GM21786 (cell line): Measurements from ENCODE around the gene HAUS8.
"Not testable (repeated sequence)": the region's sequence is repeated elsewhere in the genome, so short reads cannot be mapped to it uniquely, and the experiment has no call there.

ENCODE experiments used
- ATAC-seq: cut with Tn5 transposase; IDR thresholded peaks from one replicate; pipeline ENCODE4 v1.9.1; 2021; ENCODE audit not compliant: unreplicated experiment

The HAUS8 gene

GRCh38 chr19:17075035-17075863 is at the start of gene HAUS8, which contains the start of gene MYO9B:
TSS of gene HAUS8 (minus strand) at chr19:17075452. CDS start at chr19:17075422, 30 bp downstream.
TSS of gene MYO9B (plus strand) at chr19:17075777. CDS start at chr19:17101718, 25,941 bp downstream.
- peak; percentile 70 for ATAC-seq

DNA sequence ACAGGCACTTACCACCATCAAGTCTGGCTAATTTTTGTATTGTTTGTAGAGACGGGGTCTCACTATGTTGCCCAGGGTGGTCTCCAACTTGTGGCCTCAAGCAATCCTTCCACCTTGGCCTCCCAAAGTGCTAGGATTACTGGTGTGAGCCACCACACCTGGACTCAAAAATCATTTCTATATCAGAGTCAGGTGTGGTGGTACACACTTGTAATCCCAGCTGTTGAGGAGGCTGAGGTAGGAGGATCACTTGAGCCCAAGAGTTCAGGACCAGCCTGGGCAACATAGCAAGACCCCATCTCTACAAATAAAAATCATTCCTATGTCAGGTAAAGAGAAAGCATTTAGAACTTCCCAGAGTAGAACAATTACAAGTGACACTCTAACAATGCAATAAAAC is 48.8 kb upstream of the HAUS8 start:
- ATAC-seq: no peak

GRCh38 chr19:17123041-17123440 is 47.8 kb upstream of the HAUS8 start:
- no peak for ATAC-seq

GRCh38 chr19:17121736-17122293 is 46.6 kb upstream of the HAUS8 start:
- no peak for ATAC-seq

- ATAC-seq: no peak
These were observed 43.7 kb upstream of the HAUS8 start for GRCh38 chr19:17118957-17119356.

- ATAC-seq: no peak
These were observed 41.9 kb upstream of the HAUS8 start for GRCh38 chr19:17116996-17117702.

DNA sequence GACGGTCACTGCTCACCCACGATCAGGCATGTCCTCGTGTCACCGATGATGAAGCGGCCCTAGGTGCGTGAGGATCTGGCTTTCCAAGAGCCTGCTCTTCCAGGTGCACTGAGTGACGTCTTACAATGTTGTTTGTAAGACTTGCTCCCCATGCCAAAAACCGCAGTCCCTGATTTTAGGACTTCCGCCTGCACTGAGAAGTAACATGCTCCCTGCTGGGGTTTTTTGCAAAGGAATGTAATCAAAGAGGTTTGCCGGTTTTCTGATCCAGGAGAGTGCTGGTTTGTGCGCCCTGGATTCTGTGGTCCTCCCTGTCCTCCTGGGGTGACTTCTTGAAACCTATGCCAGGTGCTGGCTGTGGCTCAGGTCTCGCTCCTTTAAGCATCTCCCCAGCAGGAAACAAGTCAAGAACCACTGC is 39.2 kb upstream of the HAUS8 start:
- ATAC-seq: no peak

- no peak for ATAC-seq
These were observed 38.0 kb upstream of the HAUS8 start for GRCh38 chr19:17113127-17113785.

GRCh38 chr19:17112700-17113099 is 37.4 kb upstream of the HAUS8 start:
- no peak for ATAC-seq

- no peak for ATAC-seq
These were observed 37.0 kb upstream of the HAUS8 start for GRCh38 chr19:17112271-17112670.

GRCh38 chr19:17111766-17112165 is 36.5 kb upstream of the HAUS8 start:
- ATAC-seq: no peak

GRCh38 chr19:17110599-17110966 is 35.3 kb upstream of the HAUS8 start:
- ATAC-seq: no peak

GRCh38 chr19:17109962-17110598 is 34.8 kb upstream of the HAUS8 start:
- ATAC-seq: no peak

GRCh38 chr19:17109300-17109699 is 34.0 kb upstream of the HAUS8 start:
- ATAC-seq: no peak

DNA sequence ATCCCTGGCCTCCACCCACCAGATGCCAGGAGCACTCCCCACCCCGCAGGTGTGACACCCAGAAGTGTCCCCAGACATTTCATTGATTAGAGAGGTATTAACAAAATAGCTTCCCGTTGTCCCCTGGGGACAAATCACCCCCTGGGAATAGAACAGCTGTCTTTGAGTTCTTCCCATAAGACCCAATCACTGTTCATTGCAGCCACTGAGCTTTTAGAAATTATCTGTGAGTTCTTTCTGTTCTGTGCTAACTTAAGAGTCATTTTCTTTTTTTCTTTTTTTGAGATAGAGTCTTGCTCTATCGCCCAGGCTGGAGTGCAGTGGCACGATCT is 33.2 kb upstream of the HAUS8 start:
- no peak for ATAC-seq

- no peak for ATAC-seq
These were observed 32.5 kb upstream of the HAUS8 start for GRCh38 chr19:17107546-17108452.

DNA sequence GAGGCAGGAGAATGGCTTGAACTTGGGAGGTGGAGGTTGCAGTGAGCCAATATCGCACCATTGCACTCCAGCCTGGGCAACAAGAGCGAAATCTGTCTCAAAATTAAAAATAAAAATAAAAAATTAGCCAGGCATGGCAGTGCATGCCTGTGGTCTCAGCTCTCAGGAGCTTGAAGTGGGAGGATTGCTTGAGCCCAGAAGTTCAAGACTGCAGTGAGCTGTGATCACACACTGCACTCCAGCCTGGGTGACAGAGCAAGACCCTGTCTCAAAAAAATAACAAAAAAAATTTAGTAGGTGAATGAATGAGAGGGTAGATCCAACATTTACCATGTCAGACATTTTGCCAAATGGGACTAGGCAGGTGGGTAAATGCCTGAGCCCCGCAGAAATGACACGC is 31.7 kb upstream of the HAUS8 start:
- not testable (repeated sequence) for ATAC-seq

DNA sequence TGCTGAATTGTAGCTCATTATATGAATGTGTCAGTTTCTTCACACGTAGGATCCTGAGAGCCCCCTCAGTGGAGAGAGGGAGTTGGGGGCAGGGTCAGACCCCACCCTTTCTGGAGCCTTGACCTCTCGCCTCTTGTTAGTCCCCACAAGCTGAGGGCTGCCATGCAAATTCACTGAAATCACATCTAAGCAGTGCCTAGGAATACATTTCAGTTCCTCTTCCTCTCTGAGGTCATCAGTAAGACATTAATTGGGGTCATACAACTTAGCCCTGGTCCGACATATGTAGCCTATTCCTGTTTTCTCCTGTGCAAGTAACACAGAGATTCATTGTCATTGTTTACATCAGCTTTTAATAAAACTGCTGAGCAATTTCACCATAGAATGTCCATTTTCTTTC is 30.3 kb upstream of the HAUS8 start:
- ATAC-seq: no peak

- ATAC-seq: no peak
These were observed 29.4 kb upstream of the HAUS8 start for GRCh38 chr19:17104679-17105078.

GRCh38 chr19:17103177-17103576 is 27.9 kb upstream of the HAUS8 start:
- ATAC-seq: no peak
